Neural progenitor cell (in vitro differentiated cells): Measurements from ENCODE around the gene HRCT1.
"Not testable (repeated sequence)": the region's sequence is repeated elsewhere in the genome, so short reads cannot be mapped to it uniquely, and the experiment has no call there.

Experiments used
- EZH2 ChIP-seq: fragments of 200-600 bp; sonication (generic); IDR thresholded peaks from 2 replicates; pipeline ENCODE4 v1.6.1; 2017; ENCODE audit warnings: antibody characterized with exemption, mild to moderate bottlenecking, moderate library complexity
- EZH2phosphoT487 ChIP-seq: fragments of 200-600 bp; sonication (generic); IDR thresholded peaks from 2 replicates; pipeline ENCODE4 v1.6.1; 2017; ENCODE audit warnings: antibody characterized with exemption
- TF ChIP-seq, protein P1 (sequence below): fragments of 200-600 bp; sonication (generic); IDR thresholded peaks from 2 replicates; pipeline ENCODE4 v1.5.1; 2017; ENCODE audit warnings: antibody characterized with exemption, mild to moderate bottlenecking

GRCh38 chr9:35897376-35898099 lies 8.5 kb upstream of the HRCT1 start:
- TF ChIP-seq, protein P1, sequence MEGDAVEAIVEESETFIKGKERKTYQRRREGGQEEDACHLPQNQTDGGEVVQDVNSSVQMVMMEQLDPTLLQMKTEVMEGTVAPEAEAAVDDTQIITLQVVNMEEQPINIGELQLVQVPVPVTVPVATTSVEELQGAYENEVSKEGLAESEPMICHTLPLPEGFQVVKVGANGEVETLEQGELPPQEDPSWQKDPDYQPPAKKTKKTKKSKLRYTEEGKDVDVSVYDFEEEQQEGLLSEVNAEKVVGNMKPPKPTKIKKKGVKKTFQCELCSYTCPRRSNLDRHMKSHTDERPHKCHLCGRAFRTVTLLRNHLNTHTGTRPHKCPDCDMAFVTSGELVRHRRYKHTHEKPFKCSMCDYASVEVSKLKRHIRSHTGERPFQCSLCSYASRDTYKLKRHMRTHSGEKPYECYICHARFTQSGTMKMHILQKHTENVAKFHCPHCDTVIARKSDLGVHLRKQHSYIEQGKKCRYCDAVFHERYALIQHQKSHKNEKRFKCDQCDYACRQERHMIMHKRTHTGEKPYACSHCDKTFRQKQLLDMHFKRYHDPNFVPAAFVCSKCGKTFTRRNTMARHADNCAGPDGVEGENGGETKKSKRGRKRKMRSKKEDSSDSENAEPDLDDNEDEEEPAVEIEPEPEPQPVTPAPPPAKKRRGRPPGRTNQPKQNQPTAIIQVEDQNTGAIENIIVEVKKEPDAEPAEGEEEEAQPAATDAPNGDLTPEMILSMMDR = not testable (repeated sequence)
- not testable (repeated sequence) for TF ChIP-seq EZH2, EZH2phosphoT487
